IMR-90 (cell line): ENCODE measurements around the gene DOK6. TPM values are rescaled to one million over a fixed set of nuclear protein-coding genes. Genes with fewer than 3 reads are reported as not detected.

ENCODE experiments used
- ATAC-seq: fragments of 200-7000 bp; cut with Tn5 transposase; 2 replicates; pipeline ENCODE4 v1.9.1; 2020; ENCODE audit warnings: low read depth, mild to moderate bottlenecking, moderate library complexity
- BruUV-seq: library from RNA; stranded (reverse); fragments of 400-500 nt; replicated peaks from 2 replicates; lab custom pipeline; 2021; lab: Mats Ljungman, UMichigan
- CTCF ChIA-PET: fragments of 300-600 bp; formaldehyde crosslinking; extraction: SDS; loops from one replicate; lab custom pipeline; 2021; ENCODE audit warnings: antibody characterized with exemption; lab: Yijun Ruan, JAX
- POLR2A ChIA-PET: fragments of 300-600 bp; sonication (Branson Sonifier 250); formaldehyde crosslinking; loops from one replicate; lab custom pipeline; 2022; ENCODE audit warnings: antibody characterized with exemption; ENCODE audit not compliant: unreplicated experiment; lab: Charles Lee
- DNase-seq: peaks from one replicate; pipeline ENCODE4 v3.0.0; 2013
- H2AFZ ChIP-seq: replicated peaks from 2 replicates; pipeline ENCODE3; 2013; ENCODE audit warnings: low read length, mild to moderate bottlenecking; ENCODE audit not compliant: poor library complexity
- H2AK5ac ChIP-seq: 2 replicates; pipeline ENCODE4 v1.6.1; 2013; ENCODE audit warnings: low read depth, low read length, inconsistent platforms
- H2AK9ac ChIP-seq: replicated peaks from 2 replicates; pipeline ENCODE3; 2013; ENCODE audit warnings: mild to moderate bottlenecking, low read depth, low read length, moderate library complexity; ENCODE audit not compliant: poor library complexity
- H2BK120ac ChIP-seq: 2 replicates; pipeline ENCODE4 v1.6.1; 2013; ENCODE audit warnings: low read depth, low read length, inconsistent platforms
- H2BK15ac ChIP-seq: 3 replicates; pipeline ENCODE4 v1.6.1; 2013; ENCODE audit warnings: low read depth, low read length, inconsistent platforms
- H2BK20ac ChIP-seq: 2 replicates; pipeline ENCODE4 v1.6.1; 2013; ENCODE audit warnings: low read depth, mild to moderate bottlenecking, inconsistent platforms, low read length, moderate library complexity
- H2BK5ac ChIP-seq: 2 replicates; pipeline ENCODE4 v1.6.1; 2013; ENCODE audit warnings: mild to moderate bottlenecking, low read depth, low read length, inconsistent platforms; ENCODE audit not compliant: poor library complexity, severe bottlenecking
- H3K14ac ChIP-seq: replicated peaks from 2 replicates; pipeline ENCODE4 v1.6.1; 2013; ENCODE audit warnings: low read depth, low read length, inconsistent platforms
- H3K18ac ChIP-seq: 2 replicates; pipeline ENCODE4 v1.6.1; 2013; ENCODE audit warnings: low read depth, low read length, control low read depth
- H3K23ac ChIP-seq: 2 replicates; pipeline ENCODE4 v1.6.1; 2013; ENCODE audit warnings: low read depth, low read length, inconsistent platforms
- H3K27ac ChIP-seq: 2 replicates; pipeline ENCODE4 v1.5.1; 2013; ENCODE audit warnings: mild to moderate bottlenecking, control low read depth, low read length; ENCODE audit not compliant: insufficient read depth
- H3K27me3 ChIP-seq: 2 replicates; pipeline ENCODE4 v1.6.1; 2013; ENCODE audit warnings: low read length; ENCODE audit not compliant: control insufficient read depth, insufficient read depth
- H3K36me3 ChIP-seq: 2 replicates; pipeline ENCODE4 v1.6.1; 2013; ENCODE audit warnings: low read length, mixed read lengths; ENCODE audit not compliant: control insufficient read depth, insufficient read depth
- H3K4ac ChIP-seq: 2 replicates; pipeline ENCODE4 v1.6.1; 2013; ENCODE audit warnings: low read depth, low read length, inconsistent platforms
- H3K4me1 ChIP-seq: 2 replicates; pipeline ENCODE4 v1.6.1; 2013; ENCODE audit warnings: low read length, mixed read lengths; ENCODE audit not compliant: control insufficient read depth, insufficient read depth
- H3K4me2 ChIP-seq: 2 replicates; pipeline ENCODE4 v1.6.1; 2013; ENCODE audit warnings: low read depth, mild to moderate bottlenecking, control low read depth, low read length, moderate library complexity
- H3K4me3 ChIP-seq: 2 replicates; pipeline ENCODE4 v1.5.1; 2013; ENCODE audit warnings: low read depth, mild to moderate bottlenecking, control low read depth, low read length, moderate library complexity; ENCODE audit not compliant: insufficient read depth
- H3K56ac ChIP-seq: 2 replicates; pipeline ENCODE4 v1.6.1; 2013; ENCODE audit warnings: low read length, inconsistent platforms; ENCODE audit not compliant: insufficient read depth; ENCODE audit errors: extremely low read depth
- H3K79me1 ChIP-seq, 2 experiments: 2 replicates each; pipeline ENCODE4 v1.6.1; 2013; ENCODE audit warnings: low read length in 2 of 2, inconsistent platforms in 1 of 2, low read depth in 1 of 2
- H3K9ac ChIP-seq: 2 replicates; pipeline ENCODE4 v1.6.1; 2013; ENCODE audit warnings: low read depth, low read length, control low read depth
- H3K9me1 ChIP-seq: 2 replicates; pipeline ENCODE4 v1.6.1; 2013; ENCODE audit warnings: low read length, inconsistent platforms; ENCODE audit not compliant: insufficient read depth
- H3K9me3 ChIP-seq: 2 replicates; pipeline ENCODE4 v1.6.1; 2013; ENCODE audit warnings: low read length; ENCODE audit not compliant: control insufficient read depth, insufficient read depth
- H4K20me1 ChIP-seq: 2 replicates; pipeline ENCODE4 v1.6.1; 2013; ENCODE audit warnings: low read length, inconsistent platforms; ENCODE audit not compliant: insufficient read depth
- H4K5ac ChIP-seq: 2 replicates; pipeline ENCODE4 v1.6.1; 2013; ENCODE audit warnings: mild to moderate bottlenecking, low read depth, low read length, control low read depth
- H4K8ac ChIP-seq, 2 experiments: 2 replicates each; pipeline ENCODE4 v1.6.1; 2013; ENCODE audit warnings: low read depth in 2 of 2, low read length in 2 of 2, control low read depth in 1 of 2, inconsistent platforms in 1 of 2
- H4K91ac ChIP-seq: 2 replicates; pipeline ENCODE4 v1.6.1; 2013; ENCODE audit warnings: low read depth, low read length, inconsistent platforms; ENCODE audit not compliant: insufficient read depth
- CEBPB ChIP-seq: IDR thresholded peaks from 2 replicates; pipeline ENCODE4 v1.6.1; 2012; ENCODE audit warnings: low read depth, low read length, improper control_type of control experiment
- CTCF ChIP-seq: conservative IDR thresholded peaks from 2 replicates; pipeline ENCODE4 v1.5.1; 2012; ENCODE audit warnings: mild to moderate bottlenecking, low read depth, low read length, improper control_type of control experiment
- FOS ChIP-seq: fragments of 150-350 bp; IDR thresholded peaks from 2 replicates; pipeline ENCODE4 v1.6.1; 2016; ENCODE audit warnings: low read depth, low read length
- MAFK ChIP-seq: IDR thresholded peaks from 2 replicates; pipeline ENCODE4 v1.6.1; 2012; ENCODE audit warnings: low read depth, low read length, improper control_type of control experiment
- RCOR1 ChIP-seq: IDR thresholded peaks from 2 replicates; pipeline ENCODE4 v1.6.1; 2012; ENCODE audit warnings: mild to moderate bottlenecking, low read length, improper control_type of control experiment; ENCODE audit not compliant: insufficient replicate concordance
- WGBS, 2 experiments: methylation state at CpG; one replicate each; pipeline versions ENCODE4 v1.1.5 to v1.1.7; 2013; ENCODE audit warnings: missing lambda C conversion rate in 2 of 2; ENCODE audit not compliant: insufficient read length in 1 of 2; ENCODE audit errors: extremely low coverage in 2 of 2; 5-methylcytosine and 5-hydroxymethylcytosine counted together
- dilution Hi-C: fragments of 300-500 bp; cut with HindIII; formaldehyde crosslinking; loops from one replicate; pipeline ENCODE4 v1.14.3; 2018; ENCODE audit warnings: low sequenced_read_pairs; ENCODE audit not compliant: unreplicated experiment
- in situ Hi-C: fragments of 300-500 bp; cut with MboI; formaldehyde crosslinking; loops from 3 replicates; pipeline ENCODE4 v1.14.3; 2019; ENCODE audit warnings: low sequenced_read_pairs, inconsistent platforms, mixed read lengths
- intact Hi-C: fragments of 100-400 bp; cut with micrococcal nuclease; formaldehyde crosslinking; loops from 2 replicates; pipeline ENCODE4 v1.10.0; 2022
- polyA plus RNA-seq, 3 experiments: library from polyadenylated mRNA; depleted of rRNA; stranded (reverse); fragments of >200 nt; gene quantifications; 2 replicates each; pipeline ENCODE4 v1.2.3, GENCODE V29; 2012; ENCODE audit warnings: low replicate concordance in 1 of 3
- total RNA-seq: library from RNA; depleted of rRNA; stranded (reverse); fragments of >200 nt; gene quantifications from 2 replicates; pipeline ENCODE4 v1.2.3, GENCODE V29; 2012

Gene DOK6
- total and polyA plus RNA-seq, 2 of the 4 experiments (the other 2 are of a cell fraction), result 1.9 to 2.7 TPM

GRCh38 chr18:69401972-69402532 lies 1.4 kb downstream of the DOK6 start:
- Histone ChIP-seq H3K23ac (peak overlapping the region; percentile 16; the same call in 1 of the 2 replicates), H3K27ac (no peak overlapping the region), H2AK5ac (no peak overlapping the region), H2AK9ac (peak overlapping the region; percentile 26), H2AFZ (peak overlapping the region; percentile 90), H2BK120ac (no peak overlapping the region), H2BK5ac (no peak overlapping the region), H3K56ac (0 out of 2 replicates have a peak overlapping the region, but pooled peaks have one; percentile 6), H2BK15ac (no peak overlapping the region), H3K9me3 (no peaks in the 10 kb centered on the region), H3K9me1 (no peaks in the 10 kb centered on the region), H3K4me1 (no peaks in the 10 kb centered on the region), H3K79me1 (peaks cover 0 to 8% of the 10 kb centered on the region in 2 experiments; a peak in 1 of 4 replicates), H3K14ac (no peak overlapping the region), H3K9ac (no peak overlapping the region), H4K5ac (no peak overlapping the region), H4K20me1 (no peaks in the 10 kb centered on the region), H3K4me3 (peak overlapping the region; percentile 42), H3K4me2 (peak overlapping the region; percentile 91), H3K18ac (no peak overlapping the region), H3K4ac (no peak overlapping the region), H4K8ac (no peak overlapping the region), H3K27me3 (peaks cover 10% of the 10 kb centered on the region), H3K36me3 (no peaks in the 10 kb centered on the region), H2BK20ac (no peak overlapping the region), H4K91ac (no peak overlapping the region)
- no TSS peak for BruUV-seq
- ATAC-seq (no peak), DNase-seq (no peak)
- ChIA-PET POLR2A (no interaction called here), CTCF (no interaction called here)
- TF ChIP-seq CEBPB (no peak), RCOR1 (no peak), MAFK (no peak), FOS (no peak), CTCF (no peak)
- dilution Hi-C loops (no loop called here), in situ Hi-C loops (no loop called here), intact Hi-C loops (loop anchor here (2.0 to 5.0 kb wide), 3 partner anchors 555 to 685 kb away; no protein-coding TSS in a partner anchor)
- WGBS, 2 experiments, result 25% methylated on average over 6 of the region's 19 CpGs; no CpG with 5 or more reads in 1 of the 2 experiments
